ENCODE results near the gene CLEC16A.

The CLEC16A gene

DNA sequence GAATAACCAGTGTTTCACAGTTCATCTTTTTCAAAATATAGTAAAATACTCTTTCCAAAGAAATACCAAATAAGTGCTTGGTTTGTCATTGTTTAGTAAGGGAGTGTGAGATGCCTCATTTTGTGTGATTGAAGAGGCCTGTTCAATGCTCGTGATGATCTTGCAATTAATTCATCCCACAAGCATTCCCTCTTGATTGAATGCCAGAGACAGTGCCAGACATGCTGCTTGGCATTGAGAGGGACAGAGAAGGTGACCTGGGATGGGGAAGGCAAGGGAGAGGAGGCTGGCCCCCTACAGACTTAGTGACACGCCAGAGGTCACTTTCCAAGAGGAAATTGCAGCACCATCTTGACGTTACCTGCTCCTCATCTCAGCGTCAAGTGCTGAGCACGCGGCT is 49.3 kb downstream of the CLEC16A start:
- DNase-seq: no peak

DNA sequence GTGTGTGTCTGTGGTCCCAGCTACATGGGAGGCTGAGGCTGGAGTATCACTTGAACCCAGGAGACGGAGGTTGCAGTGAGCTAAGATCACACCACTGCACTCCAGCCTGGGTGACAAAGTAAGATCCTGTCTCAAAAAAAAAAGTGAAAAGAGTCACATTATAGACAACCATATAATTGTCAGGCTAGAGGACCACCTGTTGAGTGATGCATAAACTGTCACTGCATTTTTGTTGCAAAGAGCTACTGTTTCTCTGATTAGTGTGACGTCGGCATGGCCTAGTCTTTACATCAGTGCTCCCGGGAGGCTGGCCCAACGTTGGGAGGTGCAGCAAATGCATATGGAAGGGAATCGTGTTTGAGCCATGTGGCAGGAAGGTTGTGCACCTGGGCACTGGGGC is 50.2 kb downstream of the CLEC16A start:
- DNase-seq: no peak

DNA sequence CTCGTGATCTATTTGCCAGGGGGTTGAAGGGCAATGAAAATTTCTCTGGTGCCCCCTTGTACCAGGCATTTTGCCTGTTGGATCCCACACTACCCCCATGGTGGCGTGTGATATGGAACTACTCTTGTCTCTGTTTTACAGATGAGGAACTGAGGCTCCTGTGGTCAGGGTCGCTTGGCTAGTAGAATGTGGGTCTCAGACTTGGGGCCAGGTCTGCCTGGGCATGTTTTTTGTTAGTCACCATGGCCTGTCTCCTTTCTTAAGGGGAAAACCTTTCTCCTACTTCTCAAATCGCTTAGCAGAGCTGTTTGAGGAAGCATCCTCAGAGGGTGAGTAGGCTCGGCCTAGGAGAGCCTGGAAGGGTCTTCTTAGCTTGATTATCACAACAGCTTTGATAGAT is 51.2 kb downstream of the CLEC16A start:
- no peak for DNase-seq

DNA sequence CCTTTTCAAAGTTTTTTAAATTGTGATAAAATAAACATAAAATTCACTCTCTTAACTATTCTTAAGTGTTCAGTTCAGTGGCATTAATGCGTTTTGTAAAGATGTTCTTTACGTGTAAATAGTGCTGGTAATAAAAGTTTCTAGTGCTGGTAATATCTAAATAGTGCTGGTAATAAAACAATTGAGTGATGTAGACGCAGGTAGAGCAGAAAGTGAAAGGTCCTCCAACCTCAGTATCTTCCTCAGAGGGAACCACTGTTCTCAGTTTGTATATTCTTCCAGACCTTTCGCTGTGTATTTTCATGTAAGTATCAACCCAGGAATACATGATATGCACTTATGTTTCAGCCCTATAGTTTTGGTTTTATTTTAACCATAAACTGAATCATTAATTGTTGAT is 53.1 kb downstream of the CLEC16A start:
- DNase-seq: no peak

DNA sequence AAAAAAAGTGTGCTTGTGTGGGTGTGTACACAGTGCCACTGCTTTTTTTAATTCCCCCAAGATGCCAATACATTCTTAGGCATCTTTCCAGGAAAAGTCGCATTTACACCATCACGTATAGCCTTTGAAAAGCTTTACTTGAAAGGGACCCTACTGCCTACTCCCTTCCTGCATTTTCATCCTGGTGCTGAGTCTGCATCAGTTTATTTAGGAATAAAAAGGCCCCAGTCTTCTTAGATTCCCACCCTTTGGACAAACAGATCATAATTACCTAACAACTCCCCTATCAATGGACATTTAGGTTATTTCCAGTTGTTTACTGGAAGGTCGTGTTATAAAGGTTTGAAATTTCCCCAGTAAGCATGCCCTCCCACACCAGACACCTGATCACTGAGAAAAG is 54.9 kb downstream of the CLEC16A start:
- DNase-seq: no peak

DNA sequence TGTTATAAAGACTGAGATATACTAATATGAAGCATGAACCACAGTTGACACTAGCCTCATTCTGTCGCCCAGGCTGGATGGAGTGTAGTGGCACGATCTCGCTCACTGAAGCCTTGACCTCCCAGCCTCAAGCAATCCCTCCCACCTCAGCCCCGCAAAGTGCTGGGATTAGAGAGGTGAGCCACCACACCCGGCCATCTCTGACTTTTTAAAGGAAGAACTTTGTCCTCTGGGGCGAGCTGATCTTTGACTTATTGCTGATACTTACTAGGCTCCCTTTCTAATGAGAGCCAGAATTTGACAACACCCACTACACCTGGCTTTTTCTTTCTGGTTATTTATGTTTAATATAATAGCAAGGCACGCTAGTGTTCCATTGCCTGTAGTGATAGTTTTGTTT is 57.2 kb downstream of the CLEC16A start:
- DNase-seq: no peak

DNA sequence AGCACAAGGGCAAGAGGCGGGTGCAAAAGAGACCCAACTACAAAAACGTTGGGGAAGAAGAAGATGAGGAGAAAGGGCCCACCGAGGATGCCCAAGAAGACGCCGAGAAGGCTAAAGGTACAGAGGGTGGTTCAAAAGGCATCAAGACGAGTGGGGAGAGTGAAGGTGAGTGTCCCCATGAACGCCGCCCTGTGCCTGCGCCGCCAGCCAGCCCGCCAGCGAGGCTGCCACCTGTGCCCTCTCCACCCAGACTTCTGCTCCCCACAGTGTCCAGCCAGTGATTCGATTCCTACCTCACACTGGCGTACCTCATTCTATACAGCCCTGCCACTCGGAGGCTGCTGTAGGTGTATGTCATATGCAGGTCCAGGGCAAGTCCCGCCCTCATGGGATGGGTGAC is 58.8 kb downstream of the CLEC16A start:
- DNase-seq: no peak

DNA sequence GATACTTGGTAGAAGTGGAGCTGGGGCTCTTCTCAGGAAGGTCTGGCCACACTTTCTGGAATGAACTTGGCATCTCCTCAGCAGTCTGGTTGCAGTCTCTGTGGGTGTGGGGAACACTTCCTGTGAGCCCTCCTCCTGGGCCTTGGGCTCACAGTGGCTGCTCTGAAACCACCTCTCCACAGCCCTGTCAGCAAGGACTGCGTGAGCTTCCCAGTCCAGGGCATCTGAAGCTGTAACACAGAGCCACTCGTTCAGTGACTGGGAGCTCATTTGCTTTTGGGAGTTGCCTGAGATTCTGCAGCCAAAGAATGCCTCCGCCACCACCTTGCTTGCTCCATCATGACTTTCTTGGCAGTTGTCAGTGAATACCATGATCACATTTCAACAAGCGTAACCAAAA is 60.0 kb downstream of the CLEC16A start:
- DNase-seq: no peak

DNA sequence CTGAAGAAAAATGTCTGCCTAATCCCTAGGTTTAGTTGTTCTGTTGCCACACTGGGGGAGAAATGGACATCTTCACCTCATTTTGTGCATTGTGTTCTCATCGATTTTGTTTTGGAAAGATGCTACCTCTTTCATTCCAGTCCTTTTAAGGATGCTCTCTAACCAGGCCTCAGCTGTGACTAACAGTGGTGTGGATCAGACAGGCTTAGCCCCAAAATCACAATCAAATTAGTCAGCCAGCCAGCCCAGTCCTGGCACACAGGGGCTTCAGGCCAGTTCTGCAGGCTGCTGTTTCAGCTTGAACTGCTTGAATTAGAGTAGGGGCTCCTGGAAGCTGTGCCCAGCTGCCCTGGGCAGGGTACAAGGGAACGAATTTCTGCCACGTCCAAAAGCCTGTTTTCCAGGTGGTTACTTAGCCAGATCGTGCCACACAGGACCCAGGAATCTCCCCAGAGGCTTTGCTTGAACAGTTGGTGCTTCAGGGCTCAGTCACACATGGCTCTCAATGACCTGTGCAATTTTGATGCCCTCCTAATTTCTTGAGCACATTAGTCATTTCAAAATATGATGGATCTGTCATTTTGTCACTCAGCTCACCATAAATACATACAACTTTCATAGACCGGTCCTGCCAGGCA is 60.7 kb downstream of the CLEC16A start:
- DNase-seq: no peak

DNA sequence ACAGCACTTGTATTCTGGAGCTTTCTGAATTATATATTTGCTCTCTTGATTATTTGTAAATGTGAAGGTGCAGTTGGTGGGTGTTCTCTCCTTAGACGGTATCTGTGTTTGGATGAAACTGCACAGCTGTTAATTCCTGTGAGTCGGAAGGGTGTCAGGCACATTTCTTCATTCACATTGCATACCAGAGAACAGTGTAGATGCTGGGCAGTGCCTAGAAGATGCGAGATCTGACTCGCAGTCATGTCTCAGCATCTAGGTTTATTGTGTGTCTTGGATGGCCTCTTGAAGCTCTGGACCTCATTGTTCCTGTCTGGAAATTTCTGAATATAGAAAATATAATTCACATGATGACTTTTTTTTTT is 61.2 kb downstream of the CLEC16A start:
- DNase-seq: no peak

DNA sequence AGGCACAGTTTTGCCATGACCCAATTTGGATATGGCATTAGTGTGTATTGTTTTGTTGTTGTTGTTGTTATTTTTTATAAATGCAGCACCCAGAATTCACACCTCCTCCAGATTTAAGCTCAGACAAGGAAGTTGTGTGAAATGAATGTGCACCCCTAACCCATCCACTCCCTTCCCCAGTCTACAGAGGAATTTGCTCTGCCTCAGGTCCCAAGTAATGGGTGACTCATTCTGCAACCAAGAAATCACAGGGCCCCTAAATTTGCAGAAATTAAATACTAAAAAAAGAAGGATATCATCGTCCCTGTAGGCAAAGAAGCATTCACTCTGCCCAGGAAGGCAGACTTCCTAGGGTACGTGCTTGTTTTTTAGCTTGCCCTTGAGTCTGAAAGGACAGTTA is 62.3 kb downstream of the CLEC16A start:
- DNase-seq: no peak

DNA sequence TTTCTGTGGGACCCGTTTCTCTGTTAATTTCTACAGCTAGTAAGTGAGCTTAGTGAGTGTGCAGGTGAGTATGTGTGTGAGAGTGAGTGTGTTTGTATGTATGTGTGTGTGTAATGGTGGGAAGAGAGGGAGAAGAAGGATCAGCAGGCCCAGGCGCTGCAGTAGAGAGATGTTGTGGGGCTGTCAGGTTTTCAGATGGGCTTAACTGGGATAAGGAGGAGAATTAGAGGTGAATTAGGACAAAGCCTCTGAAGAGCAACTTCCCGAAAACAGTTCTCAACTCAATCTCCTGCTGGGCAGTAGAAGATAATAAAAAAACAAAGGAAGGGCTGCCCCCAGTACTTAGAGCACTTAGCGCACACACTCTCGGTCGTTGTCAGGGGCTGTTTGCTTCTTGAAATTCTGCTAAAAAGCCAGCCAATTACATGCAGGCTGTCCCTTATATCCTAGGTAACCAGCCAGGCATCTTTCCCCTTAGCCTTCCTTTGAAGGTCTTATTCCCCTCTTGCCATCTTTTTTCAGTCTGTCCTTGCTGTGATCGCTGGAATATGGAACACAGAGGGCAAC is 63.4 kb downstream of the CLEC16A start:
- peak; percentile 6 to 58 (median 57) for DNase-seq

DNA sequence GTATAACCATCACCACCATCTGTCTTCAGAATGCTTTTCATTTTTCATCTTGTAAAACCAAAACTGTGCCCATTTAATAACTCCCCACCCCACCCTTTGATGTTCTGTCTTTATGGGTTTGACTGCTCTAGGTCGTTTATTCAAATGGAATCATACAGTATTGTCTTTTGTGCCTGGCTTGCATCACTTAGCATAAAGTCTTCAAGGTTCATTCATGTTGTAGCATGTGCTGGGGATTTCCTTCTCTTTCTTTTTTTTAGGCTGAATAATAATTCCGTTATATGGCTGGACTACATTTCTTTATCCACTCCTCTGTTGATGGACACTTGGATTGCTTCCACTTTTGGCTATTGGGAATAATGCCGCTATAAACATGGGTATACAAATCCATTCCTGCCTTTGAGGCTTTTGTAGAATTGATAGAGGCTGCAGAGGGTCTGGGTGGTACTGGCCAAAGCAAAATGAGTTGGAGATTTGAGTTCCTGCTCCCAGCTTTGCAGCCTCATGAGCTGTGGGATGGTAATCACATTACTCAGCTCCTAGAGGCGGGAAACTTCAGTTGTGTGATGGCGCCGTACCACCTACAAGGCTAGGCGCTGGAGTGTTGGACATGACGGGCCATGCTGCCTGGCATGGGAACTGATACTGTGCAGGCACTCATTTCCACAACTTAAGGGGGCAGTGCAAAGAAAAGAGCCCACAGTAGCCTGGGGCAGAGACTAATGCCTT is 64.8 kb downstream of the CLEC16A start:
- DNase-seq: no peak

DNA sequence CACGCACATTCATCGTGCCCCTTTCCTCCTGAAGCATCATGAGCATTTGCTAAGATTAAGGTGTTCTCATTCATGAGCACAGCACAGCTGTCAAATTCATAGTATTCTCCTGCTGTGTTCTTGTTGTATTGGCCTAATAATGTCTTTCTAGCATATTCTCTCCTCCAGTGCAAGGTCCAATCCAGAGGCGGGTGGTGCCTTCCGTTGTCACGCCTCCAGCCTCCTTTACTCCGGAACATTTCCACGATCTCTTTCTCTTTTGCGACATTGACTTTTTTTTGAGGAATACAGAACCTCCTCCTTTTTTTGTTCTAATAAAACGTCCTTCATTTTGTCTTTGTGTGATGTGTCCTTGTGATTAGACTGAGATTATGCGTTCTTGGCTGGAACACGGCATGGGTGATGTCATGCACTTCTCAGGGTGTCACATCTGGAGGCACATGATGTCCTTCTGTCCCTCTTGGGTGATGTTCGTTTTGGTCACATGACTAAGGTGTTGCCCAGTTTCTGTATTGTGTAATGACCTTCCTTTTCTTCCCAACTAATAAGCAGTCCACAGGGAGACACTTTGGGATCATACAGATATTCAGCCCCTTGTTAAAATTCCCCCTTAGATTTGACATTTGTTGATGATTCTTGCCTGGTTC is 66.3 kb downstream of the CLEC16A start:
- DNase-seq: no peak

DNA sequence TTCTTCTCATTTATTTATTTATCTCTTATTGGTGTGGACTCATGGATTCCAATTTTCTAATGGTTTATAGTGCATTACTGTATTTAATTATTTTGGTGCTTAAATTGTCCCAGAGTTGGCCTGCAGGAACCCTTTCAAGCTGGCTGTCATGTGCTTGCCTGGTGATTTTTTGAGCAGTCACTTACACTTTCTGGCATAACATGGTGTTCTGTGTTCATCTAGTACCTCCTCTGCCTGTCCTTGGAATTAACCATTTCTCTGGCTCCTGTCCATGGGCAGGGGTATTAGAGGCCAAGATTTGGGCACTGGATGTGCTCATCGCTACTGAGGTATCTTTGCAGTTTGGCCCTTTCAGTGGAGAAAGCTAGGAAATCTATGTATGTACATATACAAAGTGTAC is 67.0 kb downstream of the CLEC16A start:
- no peak for DNase-seq

DNA sequence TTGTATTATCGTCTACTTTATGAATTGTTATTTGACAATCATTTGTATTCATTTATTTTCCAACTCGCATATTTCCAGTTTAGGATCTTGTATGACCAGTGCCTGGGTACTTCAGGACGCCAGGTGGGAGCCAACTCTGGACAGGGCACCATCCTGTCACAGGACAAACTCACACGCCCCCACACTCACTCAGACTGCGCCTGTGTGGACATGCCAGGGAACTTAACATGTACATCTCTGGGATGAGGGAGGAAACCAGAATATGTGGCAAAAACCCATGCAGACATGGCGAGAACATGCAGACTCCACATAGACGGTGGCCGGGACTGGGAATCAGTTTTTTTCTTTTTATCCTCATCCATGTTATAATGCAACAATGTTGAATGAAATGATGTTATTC is 68.5 kb downstream of the CLEC16A start:
- DNase-seq: no peak

DNA sequence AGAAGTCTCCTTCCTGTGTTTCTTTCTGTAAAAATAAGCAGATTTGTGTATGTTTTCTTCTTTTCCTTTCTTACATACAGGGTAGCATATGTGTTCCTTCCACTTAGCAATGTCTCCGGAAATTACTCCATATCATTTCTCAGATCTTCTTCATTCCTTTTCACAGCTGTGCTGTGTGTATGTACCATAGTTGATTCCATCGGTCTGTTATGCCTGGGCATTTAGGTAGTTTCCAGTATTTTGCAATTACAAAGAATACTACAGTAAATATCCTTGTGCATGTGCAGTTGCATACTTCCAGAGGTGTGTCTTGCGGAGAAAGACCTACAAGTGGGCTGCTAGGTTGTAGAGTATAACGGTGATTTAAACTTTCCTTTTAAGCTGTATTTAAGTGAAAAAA is 69.8 kb downstream of the CLEC16A start:
- DNase-seq: no peak

DNA sequence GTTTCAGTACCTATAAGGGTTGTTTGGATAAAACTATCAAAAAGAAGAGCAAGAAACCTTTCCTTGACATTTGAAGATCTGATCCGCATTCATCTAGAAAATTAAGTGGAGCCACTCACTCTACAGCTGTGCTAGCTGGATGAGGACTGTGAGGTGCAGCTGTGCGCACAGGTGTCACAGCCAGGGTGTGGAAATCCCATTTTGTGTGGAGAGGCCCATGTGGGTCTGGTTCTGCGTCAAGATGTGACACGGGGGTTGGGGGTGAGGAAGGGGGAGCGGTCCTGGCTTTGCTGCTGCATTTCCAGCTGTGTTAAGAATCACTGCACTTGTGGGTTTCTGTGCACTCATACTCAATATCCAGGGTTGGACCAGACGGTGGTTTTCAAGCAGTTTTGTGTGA is 70.7 kb downstream of the CLEC16A start:
- DNase-seq: no peak

DNA sequence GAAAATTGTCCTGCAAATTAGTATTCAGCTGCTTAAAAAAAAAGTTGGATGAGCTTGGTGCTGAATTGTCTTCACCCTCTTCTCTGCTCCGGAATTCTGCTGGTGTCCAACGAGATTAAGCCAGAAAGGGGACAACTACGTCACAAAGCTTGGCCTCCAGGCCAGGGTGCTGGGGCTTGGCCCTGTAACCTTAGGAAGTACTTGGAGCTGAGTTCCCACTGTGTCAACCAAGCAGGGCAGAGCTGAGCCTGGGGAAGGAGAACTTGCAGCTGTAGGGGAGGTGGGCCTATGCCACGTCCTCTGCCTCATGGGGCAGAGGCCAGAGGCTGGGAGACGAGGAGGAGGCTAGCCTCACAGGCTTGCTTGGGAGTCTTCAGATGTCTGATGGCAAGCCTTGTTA is 71.2 kb downstream of the CLEC16A start:
- DNase-seq: no peak

DNA sequence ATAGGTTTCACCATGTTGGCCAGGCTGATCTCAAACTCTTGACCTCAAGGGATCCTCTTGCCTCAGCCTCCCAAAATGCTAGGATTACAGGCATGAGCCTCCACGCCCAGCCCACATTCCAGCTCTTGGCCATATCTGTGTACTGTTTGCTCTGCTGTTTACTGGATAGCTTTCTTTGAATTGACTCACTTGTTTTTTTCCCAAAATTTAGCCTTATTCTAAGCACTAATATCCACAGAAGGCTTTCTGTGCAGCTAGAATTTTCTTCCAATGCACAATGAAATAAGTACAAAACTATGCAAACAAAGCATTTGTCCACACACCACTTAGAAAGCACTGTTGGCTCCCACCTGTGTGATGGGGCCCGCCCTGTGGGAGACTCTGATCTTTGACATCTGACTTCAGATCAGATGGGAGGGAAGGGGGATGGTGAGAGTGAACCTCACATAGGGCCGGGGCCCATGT is 72.2 kb downstream of the CLEC16A start:
- no peak for DNase-seq

DNA sequence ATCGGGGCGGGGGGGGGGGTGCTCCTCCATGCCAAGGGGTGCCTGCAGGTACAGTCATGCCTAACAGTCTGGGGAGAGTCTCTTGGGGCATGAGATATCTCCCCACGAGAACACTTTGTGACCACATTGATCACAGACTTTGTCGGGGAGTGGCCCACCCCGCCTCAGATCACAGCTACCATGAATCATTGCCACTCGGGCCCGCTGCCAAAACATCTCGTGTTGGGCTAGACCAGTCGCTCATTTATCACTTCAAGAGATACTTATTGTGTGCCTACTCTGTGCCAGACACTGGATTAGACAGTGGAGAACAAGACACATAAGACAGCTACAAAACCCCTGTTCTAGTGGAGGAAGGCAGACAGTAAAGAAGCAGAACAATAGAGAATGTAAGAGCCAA is 72.6 kb downstream of the CLEC16A start:
- DNase-seq: peak in 1 of 3 experiments; percentile 38

DNA sequence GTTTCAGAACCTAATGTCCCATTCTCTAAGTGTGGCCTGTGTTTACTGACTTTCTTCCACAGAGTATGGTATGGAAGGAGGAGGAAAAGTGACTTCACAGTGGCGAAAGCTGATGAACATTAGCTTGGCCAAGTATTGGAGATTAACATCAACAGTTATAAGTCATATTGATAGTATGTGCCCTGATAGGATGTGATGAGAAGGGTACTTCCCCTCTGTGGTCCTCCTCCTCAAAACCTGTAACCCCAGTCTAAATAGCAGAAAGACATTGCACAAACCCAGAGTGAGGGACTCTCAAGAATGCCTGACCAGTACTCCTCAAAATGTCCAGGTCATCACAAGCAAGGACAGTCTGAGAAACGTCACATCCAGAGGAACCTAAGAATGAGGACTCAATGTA is 73.1 kb downstream of the CLEC16A start:
- DNase-seq: no peak

DNA sequence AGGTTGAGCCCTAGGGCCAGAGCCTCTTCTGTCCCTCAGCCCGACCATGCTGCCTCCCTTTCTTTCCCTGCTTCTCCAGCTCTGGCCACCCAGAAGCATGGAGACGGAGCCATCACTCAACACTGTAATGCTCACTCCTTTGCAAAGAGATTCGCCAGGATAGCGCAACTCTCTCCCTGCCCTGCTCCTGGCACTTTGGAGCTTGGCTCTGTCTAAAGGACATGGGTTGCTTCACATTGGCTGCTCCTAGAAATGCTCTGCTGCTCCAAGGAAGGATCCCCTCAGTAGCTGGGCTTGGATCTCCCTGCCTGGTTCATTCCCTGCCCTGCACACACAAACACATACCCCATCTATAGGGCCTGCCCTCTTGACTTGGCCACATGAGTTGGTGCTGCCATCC is 76.0 kb downstream of the CLEC16A start:
- DNase-seq: no peak
